ENCODE data around the gene ATP8B1. TPM values are rescaled to one million over a fixed set of nuclear protein-coding genes. Genes with fewer than 3 reads are reported as not detected.

Gene ATP8B1
- total and polyA plus RNA-seq, 2 of the 8 experiments (the other 6 are each of a cell fraction or from before 2014, with no cell fraction given), result 1.1 to 4.6 TPM

DNA sequence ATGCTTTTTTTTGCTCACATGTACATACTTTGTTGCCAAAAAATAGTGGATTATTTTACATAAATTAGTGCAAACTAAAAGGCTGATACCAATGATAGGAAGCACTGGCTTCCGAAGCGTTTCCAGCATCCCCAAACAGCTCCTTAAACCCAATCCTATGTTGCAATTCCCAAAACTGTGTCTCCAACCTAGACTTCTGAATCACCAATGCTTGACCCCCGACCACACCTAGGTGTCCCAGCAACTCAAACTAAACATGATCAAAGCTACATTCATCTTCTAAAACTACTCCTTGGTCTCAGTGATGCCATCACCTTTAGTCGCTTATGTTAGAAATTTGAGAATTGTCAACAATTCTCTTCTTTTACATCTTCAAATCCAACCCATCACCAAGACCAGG, 13.4 kb downstream of the ATP8B1 start:
- no peak overlapping the region for H3K56ac ChIP-seq (replicated peaks; ENCODE audit: insufficient read length, low read depth, low read length)
- DNase-seq (ENCODE audit: low read depth in 1 of 2, low spot score in 2 of 2) (no peak), FAIRE-seq (no peak)
- no peak overlapping the region for H3K9ac ChIP-seq (replicated peaks in 1 of 4; ENCODE audit: extremely low read depth in 1 of 4, low read depth in 3 of 4, low read length in 3 of 4)
- H3K36me3 ChIP-seq (ENCODE audit: control insufficient read depth in 2 of 4, insufficient read depth in 4 of 4, low read length in 3 of 4), result no peaks in the 10 kb centered on the region
- H3K9me3 ChIP-seq (ENCODE audit: insufficient read depth in 2 of 2, low read depth in 1 of 2, low read length in 1 of 2), result no peaks in the 10 kb centered on the region
- no peak overlapping the region for H2BK5ac ChIP-seq (ENCODE audit: low read depth, low read length)
- H3K27ac ChIP-seq (ENCODE audit: low read depth, low read length), result no peak overlapping the region
- H4K91ac ChIP-seq (replicated peaks; ENCODE audit: insufficient read length, low read length), result no peak overlapping the region
- no peaks in the 10 kb centered on the region for H4K20me1 ChIP-seq (replicated peaks in 1 of 2; ENCODE audit: control insufficient read depth in 1 of 2, insufficient read depth in 2 of 2, low read length in 2 of 2)
- no peak overlapping the region for H2AFZ ChIP-seq (ENCODE audit: low read length)
- no peak overlapping the region for H3K14ac ChIP-seq (ENCODE audit: insufficient read length)
- no peak overlapping the region for H2BK120ac ChIP-seq (replicated peaks; ENCODE audit: low read depth, low read length)
- no peaks in the 10 kb centered on the region for H3K79me2 ChIP-seq (ENCODE audit: control insufficient read depth in 1 of 2, insufficient read depth in 2 of 2, low read length in 2 of 2)
- H3K27me3 ChIP-seq (replicated peaks in 1 of 4; ENCODE audit: control insufficient read depth in 3 of 4, extremely low read depth in 1 of 4, insufficient read depth in 3 of 4, low read length in 3 of 4), result no peaks in the 10 kb centered on the region
- H2BK20ac ChIP-seq (ENCODE audit: low read length), result no peak overlapping the region
- H3K79me1 ChIP-seq (ENCODE audit: low read depth, low read length), result no peaks in the 10 kb centered on the region
- H2BK12ac ChIP-seq (ENCODE audit: low read depth, low read length), result no peak overlapping the region
- TF ChIP-seq BCL11A (IDR thresholded peaks at IDR 0.05; ENCODE audit: low read depth in 2 of 2, low read length in 2 of 2) (no peak), GTF2F1 (IDR thresholded peaks at IDR 0.05; ENCODE audit: borderline replicate concordance, low read depth, low read length) (no peak), CHD2 (IDR thresholded peaks at IDR 0.05; ENCODE audit: low read length) (no peak), SP4 (IDR thresholded peaks at IDR 0.05; ENCODE audit: low read length) (no peak), TAF1 (IDR thresholded peaks at IDR 0.05; ENCODE audit: low read depth, low read length) (no peak)
- ChIA-PET POLR2A (ENCODE audit: partially characterized antibody) (no interaction called here), CTCF (ENCODE audit: partially characterized antibody) (no interaction called here)
- H3K4ac ChIP-seq (replicated peaks; ENCODE audit: insufficient read length, low read depth, low read length), result no peak overlapping the region
- no peak overlapping the region for H2AK5ac ChIP-seq (ENCODE audit: low read depth, low read length)
- no peak overlapping the region for H3K4me3 ChIP-seq (ENCODE audit: extremely low read depth in 1 of 4, insufficient read depth in 2 of 4, low read depth in 3 of 4, low read length in 4 of 4)
- H2BK15ac ChIP-seq (ENCODE audit: low read length), result no peak overlapping the region
- H4K8ac ChIP-seq (ENCODE audit: extremely low read depth, insufficient read depth, low read length), result no peak overlapping the region
- 91% methylated on average over 4 of the region's 4 CpGs; no CpG with 5 or more reads in 1 of the 2 experiments for WGBS, 2 experiments (ENCODE audit: extremely low coverage in 1 of 2, insufficient coverage in 1 of 2, insufficient read length in 1 of 2, insufficient replicate concordance in 2 of 2, low coverage in 1 of 2, low lambda C conversion rate in 2 of 2, missing lambda C conversion rate in 1 of 2)
- H3K4me1 ChIP-seq (replicated peaks in 1 of 4; ENCODE audit: control insufficient read depth in 3 of 4, insufficient read depth in 4 of 4, low read length in 3 of 4), result no peaks in the 10 kb centered on the region
- H3K18ac ChIP-seq (ENCODE audit: extremely low read depth, low read length), result no peak overlapping the region
- H4K5ac ChIP-seq (ENCODE audit: insufficient read length, low read depth, low read length), result no peak overlapping the region
- H3K23me2 ChIP-seq (ENCODE audit: low read depth, low read length), result no peaks in the 10 kb centered on the region
- H3K23ac ChIP-seq (ENCODE audit: insufficient read length), result no peak overlapping the region
- H3K4me2 ChIP-seq (ENCODE audit: insufficient read depth in 1 of 2, low read depth in 2 of 2, low read length in 2 of 2), result no peak overlapping the region

All from H1 (cell line).